ENCODE results near the gene SYNE1.

DNA sequence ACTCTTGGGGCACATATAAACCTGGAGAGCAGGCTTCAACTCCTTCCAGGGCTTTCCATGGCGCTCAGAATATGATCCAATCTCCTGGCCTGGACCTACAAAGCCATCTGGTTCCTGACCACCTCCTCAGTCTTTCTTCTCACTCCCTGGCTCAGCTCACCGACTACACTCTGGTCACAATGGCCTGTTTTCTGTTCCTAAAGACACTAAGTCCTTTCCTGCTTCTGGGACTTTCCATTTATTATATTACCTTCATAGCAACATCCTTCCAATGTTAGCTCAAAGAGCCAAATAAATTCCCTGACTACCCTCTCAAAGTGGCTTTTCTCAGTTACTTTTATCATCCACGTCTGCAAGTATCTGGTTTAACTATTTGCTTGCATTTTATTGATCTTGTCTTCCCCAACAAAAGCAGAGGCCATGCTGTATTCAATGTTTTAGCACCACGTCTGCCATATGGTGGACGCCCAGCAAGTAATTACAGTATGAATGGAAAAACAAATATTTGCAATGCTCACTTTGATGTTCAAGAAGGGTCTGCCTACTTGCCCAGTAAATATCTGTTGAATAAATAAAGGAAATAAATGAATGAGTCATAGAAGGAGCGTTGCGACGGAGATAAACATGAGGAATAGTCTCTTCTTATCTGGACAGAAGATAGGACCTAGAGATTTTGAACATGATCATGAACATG, 501.3 kb downstream of the SYNE1 start:
- TF ChIP-seq, protein P1, sequence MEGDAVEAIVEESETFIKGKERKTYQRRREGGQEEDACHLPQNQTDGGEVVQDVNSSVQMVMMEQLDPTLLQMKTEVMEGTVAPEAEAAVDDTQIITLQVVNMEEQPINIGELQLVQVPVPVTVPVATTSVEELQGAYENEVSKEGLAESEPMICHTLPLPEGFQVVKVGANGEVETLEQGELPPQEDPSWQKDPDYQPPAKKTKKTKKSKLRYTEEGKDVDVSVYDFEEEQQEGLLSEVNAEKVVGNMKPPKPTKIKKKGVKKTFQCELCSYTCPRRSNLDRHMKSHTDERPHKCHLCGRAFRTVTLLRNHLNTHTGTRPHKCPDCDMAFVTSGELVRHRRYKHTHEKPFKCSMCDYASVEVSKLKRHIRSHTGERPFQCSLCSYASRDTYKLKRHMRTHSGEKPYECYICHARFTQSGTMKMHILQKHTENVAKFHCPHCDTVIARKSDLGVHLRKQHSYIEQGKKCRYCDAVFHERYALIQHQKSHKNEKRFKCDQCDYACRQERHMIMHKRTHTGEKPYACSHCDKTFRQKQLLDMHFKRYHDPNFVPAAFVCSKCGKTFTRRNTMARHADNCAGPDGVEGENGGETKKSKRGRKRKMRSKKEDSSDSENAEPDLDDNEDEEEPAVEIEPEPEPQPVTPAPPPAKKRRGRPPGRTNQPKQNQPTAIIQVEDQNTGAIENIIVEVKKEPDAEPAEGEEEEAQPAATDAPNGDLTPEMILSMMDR (IDR thresholded peaks at IDR 0.05 in 8 of 11, conservative IDR thresholded peaks at IDR 0.05 in 3 of 11), result no peak
- TF ChIP-seq POLR2A (IDR thresholded peaks at IDR 0.05) (no peak), POLR2AphosphoS5 (IDR thresholded peaks at IDR 0.05) (no peak)
